GM21737 (cell line): ENCODE data around the gene ZNF93.
"Not testable (repeated sequence)": the region's sequence is repeated elsewhere in the genome, so short reads cannot be mapped to it uniquely, and the experiment has no call there.

Source experiments
- ATAC-seq: cut with Tn5 transposase; IDR thresholded peaks from one replicate; pipeline ENCODE4 v1.9.1; 2021; ENCODE audit warnings: mild to moderate bottlenecking, moderate library complexity; ENCODE audit not compliant: unreplicated experiment

ZNF93 gene

GRCh38 chr19:19933432-19934314 is 32.9 kb downstream of the ZNF93 start:
- ATAC-seq: not testable (repeated sequence)

DNA sequence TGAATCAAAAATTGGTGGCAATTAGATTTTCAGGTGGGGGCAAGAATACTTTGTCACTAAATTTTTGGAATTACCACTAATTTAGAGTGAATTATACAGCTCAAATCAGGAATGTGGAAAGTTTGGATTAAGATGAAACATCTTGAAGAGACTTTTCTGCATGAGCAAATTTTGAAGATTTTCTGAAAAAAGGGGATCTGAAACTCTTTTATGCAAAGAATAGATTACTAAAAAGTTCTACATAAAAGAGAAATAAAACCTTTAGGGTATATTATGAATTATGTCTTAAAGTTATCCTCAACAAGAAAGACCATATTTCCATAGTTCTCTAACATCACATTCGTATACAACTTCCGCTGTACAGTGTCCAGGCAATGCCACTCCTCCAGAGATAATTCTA is 36.7 kb downstream of the ZNF93 start:
- no peak for ATAC-seq

GRCh38 chr19:19938449-19938848 is 37.7 kb downstream of the ZNF93 start:
- ATAC-seq: no peak

GRCh38 chr19:19943848-19944582 is 43.3 kb downstream of the ZNF93 start:
- ATAC-seq: no peak

- no peak for ATAC-seq
These were observed 43.8 kb downstream of the ZNF93 start for GRCh38 chr19:19944583-19944880.

GRCh38 chr19:19946226-19946625 is 45.5 kb downstream of the ZNF93 start:
- no peak for ATAC-seq

DNA sequence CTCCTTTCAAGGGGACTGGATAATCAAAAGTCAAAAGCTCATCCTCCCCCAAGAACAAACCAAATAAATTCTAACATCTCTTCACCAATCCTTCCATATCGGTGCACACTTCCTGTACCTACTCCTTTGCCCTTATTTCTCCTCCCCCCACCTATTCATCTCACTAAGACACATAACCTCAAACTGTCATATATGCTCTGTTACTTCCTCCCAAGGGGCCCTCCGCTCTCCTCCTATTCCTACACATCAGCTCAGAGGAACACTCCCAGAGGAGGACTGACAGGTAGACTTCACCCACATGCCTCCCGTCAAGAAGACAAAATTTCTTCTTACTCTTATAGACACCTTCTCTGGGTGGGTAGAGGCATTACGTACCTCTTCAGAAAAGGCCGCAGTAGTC is 48.1 kb downstream of the ZNF93 start:
- ATAC-seq: no peak

DNA sequence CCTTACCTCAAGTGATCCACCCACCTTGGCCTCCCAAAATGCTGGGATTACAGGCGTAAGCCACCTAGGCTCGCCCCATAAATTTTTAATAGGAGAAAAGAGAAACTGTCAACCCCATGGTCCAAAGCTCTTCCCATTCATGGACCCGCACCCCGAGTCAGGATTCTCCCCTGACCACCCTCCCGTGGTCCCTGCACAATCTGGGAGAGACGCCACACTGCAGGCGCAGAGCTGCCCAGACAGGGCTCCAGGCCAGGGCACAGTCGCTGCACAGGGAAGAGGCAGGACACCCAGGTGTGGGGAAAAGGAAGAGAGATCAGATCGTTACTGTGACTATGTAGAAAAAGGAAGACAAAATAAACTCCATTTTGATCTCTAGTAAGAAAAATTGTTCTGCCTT is 54.5 kb downstream of the ZNF93 start:
- ATAC-seq: no peak

DNA sequence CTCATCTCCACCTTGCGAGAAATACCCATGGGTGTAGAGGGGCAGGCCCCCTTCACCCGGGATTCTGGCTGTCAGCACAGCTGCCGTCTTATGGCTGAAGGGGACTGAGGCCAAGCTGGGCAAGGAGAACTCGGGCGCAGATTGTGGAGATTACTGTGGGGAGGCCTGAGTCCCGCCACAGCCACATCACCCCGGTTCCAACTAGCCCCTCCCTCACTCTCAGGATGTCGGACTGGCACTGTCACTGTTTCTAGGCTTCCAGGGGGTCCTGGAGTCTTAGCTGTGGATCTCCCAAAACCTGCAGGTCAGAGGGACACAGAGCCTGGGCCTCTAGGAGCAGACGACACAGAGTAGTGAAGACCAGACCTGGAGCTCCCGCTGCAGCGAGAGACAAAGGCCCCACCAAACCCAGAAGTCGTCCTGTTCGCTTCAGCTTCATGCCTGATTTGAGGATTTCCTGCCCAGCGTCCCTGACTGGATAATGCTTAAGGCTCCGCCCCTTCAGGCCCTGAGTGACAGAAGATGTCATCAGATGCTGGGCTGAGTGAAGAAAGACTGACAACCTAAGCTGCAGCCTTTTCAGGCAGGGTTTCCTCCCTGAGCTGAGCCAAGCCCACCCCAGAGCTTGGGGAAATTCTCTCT is 55.8 kb downstream of the ZNF93 start:
- ATAC-seq: no peak

DNA sequence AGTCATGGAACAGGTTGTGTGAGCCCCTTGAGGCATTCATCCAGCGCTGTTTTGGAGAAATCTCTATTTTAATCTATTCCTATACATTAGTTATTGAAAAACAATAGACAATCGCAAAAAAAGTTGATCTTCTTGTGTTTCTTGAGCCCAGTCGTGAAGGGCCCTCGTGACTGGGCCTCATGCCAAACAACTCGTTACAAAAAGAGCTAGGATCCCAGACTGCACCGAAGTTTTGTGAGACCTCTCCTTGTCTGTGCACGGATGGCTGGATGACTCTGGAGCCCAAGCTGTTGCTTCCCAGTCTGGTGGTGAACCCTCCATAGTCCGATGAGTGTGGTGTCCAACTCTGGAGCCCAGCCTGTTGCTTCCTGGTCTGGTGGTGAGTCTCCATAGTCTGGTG is 57.0 kb downstream of the ZNF93 start:
- ATAC-seq: not testable (repeated sequence)

- ATAC-seq: not testable (repeated sequence)
These were observed 58.5 kb downstream of the ZNF93 start for GRCh38 chr19:19959151-19959799.

- no peak for ATAC-seq
These were observed 63.7 kb downstream of the ZNF93 start for GRCh38 chr19:19964416-19964815.

DNA sequence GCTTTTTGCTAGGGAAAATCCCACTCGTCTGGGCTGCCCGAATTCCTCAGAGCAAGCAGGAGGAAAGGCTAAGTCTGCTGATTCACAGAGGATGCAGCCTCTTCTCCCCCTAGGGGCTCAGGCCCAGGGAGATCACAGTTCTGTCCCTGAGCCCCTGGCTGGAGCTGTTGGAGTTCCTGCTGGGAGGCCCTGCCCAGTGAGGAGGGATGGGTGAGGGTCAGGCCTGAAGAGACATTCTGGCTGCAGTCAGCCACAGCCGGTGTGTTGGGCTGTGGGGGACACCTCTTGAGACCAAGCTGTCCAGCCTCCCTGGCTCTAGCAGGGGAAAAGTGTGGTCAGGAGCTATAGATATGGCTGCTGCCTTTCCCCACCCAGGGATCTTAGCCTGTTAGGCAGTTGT is 65.4 kb downstream of the ZNF93 start:
- not testable (repeated sequence) for ATAC-seq

DNA sequence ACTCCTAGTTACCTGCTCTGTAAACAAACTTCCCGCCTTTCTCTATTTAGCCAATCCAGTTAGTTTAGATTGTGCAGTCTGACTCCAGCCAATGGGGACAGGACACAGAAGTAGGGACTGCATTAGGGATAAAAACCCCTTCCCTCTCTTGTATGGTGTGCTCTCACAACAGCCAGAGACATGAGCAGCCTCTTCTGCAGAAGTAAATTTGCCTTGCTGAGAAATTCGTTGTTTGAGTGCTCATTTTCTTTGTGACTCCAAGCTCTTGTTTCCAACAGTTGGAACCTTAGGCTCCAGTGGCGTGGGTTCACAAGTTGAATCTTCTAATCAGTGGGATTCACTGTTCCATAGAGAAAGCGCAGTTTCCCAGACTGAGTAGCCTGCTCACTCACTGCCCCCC is 66.1 kb downstream of the ZNF93 start:
- ATAC-seq: no peak
